SK-N-SH (cell line): ENCODE data around the gene ADAMTS15. TPM values are rescaled to one million over a fixed set of nuclear protein-coding genes. Genes with fewer than 3 reads are reported as not detected.

ENCODE experiments used
- CTCF ChIA-PET: fragments of 300-600, 350-600 bp; formaldehyde crosslinking; extraction: SDS; loops from one replicate; lab custom pipeline; 2021; lab: Yijun Ruan, JAX
- POLR2A ChIA-PET: fragments of 350-600 bp; sonication (Branson Sonifier 250); formaldehyde crosslinking; extraction: SDS; loops from one replicate; lab custom pipeline; 2020; ENCODE audit warnings: antibody characterized with exemption, inconsistent platforms; lab: Yijun Ruan, JAX
- DNase-seq: peaks from one replicate; pipeline ENCODE4 v3.0.0; 2012
- H2AFZ ChIP-seq: fragments of 200-600 bp; sonication (generic); 2 replicates; pipeline ENCODE4 v1.8.1; 2016; ENCODE audit warnings: antibody characterized with exemption, mild to moderate bottlenecking, low read depth
- H3F3A ChIP-seq: fragments of 200-600 bp; sonication (generic); replicated peaks from 2 replicates; pipeline ENCODE3; 2016; ENCODE audit warnings: antibody characterized with exemption, mild to moderate bottlenecking; ENCODE audit not compliant: insufficient read depth
- H3K27ac ChIP-seq, 2 experiments: fragments of 200-500 bp in 1 of 2; fragments of 200-600 bp in 1 of 2; sonication (Bioruptor generic) in 1 of 2; sonication (generic), shearing (Covaris generic) in 1 of 2; 2 replicates each; pipeline versions ENCODE4 v1.5.1 to v1.6.1; 2014 to 2016; ENCODE audit warnings: low read depth in 2 of 2, inconsistent platforms in 1 of 2, low read length in 1 of 2, mild to moderate bottlenecking in 1 of 2, mixed read lengths in 1 of 2
- H3K27me3 ChIP-seq: fragments of 200-600 bp; sonication (generic), shearing (Covaris generic); 2 replicates; pipeline ENCODE4 v1.6.1; 2016; ENCODE audit warnings: mixed run types; ENCODE audit not compliant: insufficient read depth
- H3K36me3 ChIP-seq, 2 experiments: fragments of 200-500 bp in 1 of 2; fragments of 200-600 bp in 1 of 2; sonication (Bioruptor generic) in 1 of 2; sonication (generic) in 1 of 2; replicated peaks in 1 of 2; 2 replicates each; pipeline versions ENCODE3 to v1.5.1; 2014 to 2016; ENCODE audit warnings: low read length in 1 of 2, mild to moderate bottlenecking in 1 of 2; ENCODE audit not compliant: insufficient read depth in 2 of 2, control insufficient read depth in 1 of 2
- H3K4me1 ChIP-seq, 2 experiments: fragments of 200-500 bp in 1 of 2; fragments of 200-600 bp in 1 of 2; sonication (Bioruptor generic) in 1 of 2; sonication (generic), shearing (Covaris generic) in 1 of 2; 2 replicates each; pipeline versions ENCODE4 v1.5.1 to v1.6.1; 2014 to 2016; ENCODE audit warnings: low read depth in 1 of 2, low read length in 1 of 2, mixed run types in 1 of 2; ENCODE audit not compliant: insufficient read depth in 2 of 2, control insufficient read depth in 1 of 2
- H3K4me2 ChIP-seq: fragments of 200-600 bp; sonication (generic), shearing (Covaris generic); 2 replicates; pipeline ENCODE4 v1.6.1; 2017; ENCODE audit warnings: mixed run types
- H3K4me3 ChIP-seq, 2 experiments: fragments of 200-500 bp in 1 of 2; fragments of 200-600 bp in 1 of 2; sonication (Bioruptor generic) in 1 of 2; sonication (generic), shearing (Covaris generic) in 1 of 2; 2 replicates each; pipeline versions ENCODE4 v1.5.1 to v1.8.1; 2014 to 2016; ENCODE audit warnings: low read depth in 2 of 2, inconsistent platforms in 1 of 2, low read length in 1 of 2, mild to moderate bottlenecking in 1 of 2, mixed read lengths in 1 of 2, moderate library complexity in 1 of 2
- H3K79me2 ChIP-seq: fragments of 200-600 bp; sonication (generic); 2 replicates; pipeline ENCODE4 v1.8.1; 2017; ENCODE audit warnings: mild to moderate bottlenecking; ENCODE audit not compliant: insufficient read depth
- H3K9ac ChIP-seq: fragments of 200-600 bp; sonication (generic); 2 replicates; pipeline ENCODE4 v1.6.1; 2017; ENCODE audit warnings: mixed run types
- H3K9me2 ChIP-seq: fragments of 200-600 bp; sonication (generic); 2 replicates; pipeline ENCODE4 v1.6.1; 2017; ENCODE audit warnings: mixed run types
- H3K9me3 ChIP-seq: fragments of 200-600 bp; sonication (generic); 2 replicates; pipeline ENCODE4 v1.6.1; 2017; ENCODE audit warnings: mixed run types, mild to moderate bottlenecking, moderate library complexity
- H4K20me1 ChIP-seq: fragments of 200-600 bp; sonication (generic); 2 replicates; pipeline ENCODE4 v1.6.1; 2017; ENCODE audit warnings: mild to moderate bottlenecking, mixed run types; ENCODE audit not compliant: insufficient read depth
- CHD2 ChIP-seq: fragments of 150-350 bp; IDR thresholded peaks from 2 replicates; pipeline ENCODE4 v1.6.1; 2018; ENCODE audit warnings: low read length; ENCODE audit not compliant: partially characterized antibody
- FOSL2 ChIP-seq: IDR thresholded peaks from 2 replicates; pipeline ENCODE4 v1.4.0; 2012; ENCODE audit warnings: low read depth, mild to moderate bottlenecking, moderate library complexity, borderline replicate concordance
- FOXJ3 ChIP-seq: sonication (generic); formaldehyde crosslinking; IDR thresholded peaks from 2 replicates; pipeline ENCODE4 v1.5.1; 2020; ENCODE audit warnings: mild to moderate bottlenecking, missing genetic modification reagents
- FOXM1 ChIP-seq: IDR thresholded peaks from 2 replicates; pipeline ENCODE4 v1.4.0; 2012; ENCODE audit warnings: low read depth, mild to moderate bottlenecking
- JUND ChIP-seq: IDR thresholded peaks from 2 replicates; pipeline ENCODE4 v1.4.0; 2012
- MXI1 ChIP-seq: IDR thresholded peaks from 2 replicates; pipeline ENCODE4 v1.6.1; 2012; ENCODE audit warnings: mild to moderate bottlenecking, low read depth, low read length, improper control_type of control experiment
- NFIC ChIP-seq: IDR thresholded peaks from 2 replicates; pipeline ENCODE4 v1.4.0; 2012; ENCODE audit warnings: borderline replicate concordance
- NRF1 ChIP-seq: IDR thresholded peaks from 2 replicates; pipeline ENCODE4 v1.6.1; 2012; ENCODE audit warnings: low read depth, mild to moderate bottlenecking, low read length
- RAD21 ChIP-seq: IDR thresholded peaks from 2 replicates; pipeline ENCODE4 v1.6.1; 2012; ENCODE audit warnings: mild to moderate bottlenecking, low read length
- RCOR1 ChIP-seq: fragments of 150-350 bp; IDR thresholded peaks from 2 replicates; pipeline ENCODE4 v1.6.1; 2017; ENCODE audit warnings: antibody characterized with exemption, low read length
- RXRA ChIP-seq: IDR thresholded peaks from 2 replicates; pipeline ENCODE4 v1.4.0; 2012; ENCODE audit warnings: low read depth, mild to moderate bottlenecking, borderline replicate concordance
- SIN3A ChIP-seq: IDR thresholded peaks from 2 replicates; pipeline ENCODE4 v1.6.1; 2012; ENCODE audit warnings: low read depth, mild to moderate bottlenecking, low read length, moderate library complexity, borderline replicate concordance
- TAF1 ChIP-seq: IDR thresholded peaks from 2 replicates; pipeline ENCODE4 v1.6.1; 2012; ENCODE audit warnings: low read depth, mild to moderate bottlenecking, low read length, moderate library complexity, borderline replicate concordance
- TCF12 ChIP-seq: IDR thresholded peaks from 2 replicates; pipeline ENCODE4 v1.4.0; 2012
- WGBS: methylation state at CpG from one replicate; pipeline ENCODE4 v1.1.6; 2017; ENCODE audit warnings: low lambda C conversion rate; 5-methylcytosine and 5-hydroxymethylcytosine counted together
- polyA plus RNA-seq, 3 experiments: library from polyadenylated mRNA; depleted of rRNA; stranded (reverse); fragments of >200 nt; gene quantifications; 2 replicates each; pipeline ENCODE4 v1.2.3, GENCODE V29; 2012
- TF ChIP-seq, protein P1 (sequence below): IDR thresholded peaks from 2 replicates; pipeline ENCODE4; 2012
- TF ChIP-seq, protein P2 (sequence below): IDR thresholded peaks from 2 replicates; pipeline ENCODE4 v1.6.1; 2012; ENCODE audit warnings: mild to moderate bottlenecking, low read depth, low read length, moderate library complexity
- TF ChIP-seq, protein P3 (sequence below): IDR thresholded peaks from 2 replicates; pipeline ENCODE4 v1.4.0; 2012; ENCODE audit warnings: low read depth

ADAMTS15 gene
- polyA plus RNA-seq, 1 of the 3 experiments (the other 2 are of a cell fraction): 1.1 TPM

DNA sequence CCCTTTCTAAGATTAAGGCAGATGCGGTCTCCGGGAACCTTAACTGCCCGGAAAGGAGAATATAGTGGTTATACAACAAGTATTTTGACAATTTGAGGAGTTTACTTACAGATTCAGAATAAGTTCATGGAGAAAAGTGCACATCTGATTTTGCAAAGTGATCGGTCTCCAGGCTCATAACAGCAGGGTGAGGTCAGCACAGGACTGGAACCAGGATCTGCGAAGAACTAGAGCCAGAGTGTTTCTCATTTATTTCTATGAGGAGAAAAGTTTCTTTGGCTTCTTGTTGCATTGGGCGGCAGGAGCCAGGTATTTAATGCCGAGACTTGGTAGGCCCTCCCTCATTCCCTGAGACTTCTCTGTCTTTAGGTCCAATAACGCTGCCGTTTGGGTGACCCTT lies 3.7 kb downstream of the ADAMTS15 start:
- no peak for DNase-seq

DNA sequence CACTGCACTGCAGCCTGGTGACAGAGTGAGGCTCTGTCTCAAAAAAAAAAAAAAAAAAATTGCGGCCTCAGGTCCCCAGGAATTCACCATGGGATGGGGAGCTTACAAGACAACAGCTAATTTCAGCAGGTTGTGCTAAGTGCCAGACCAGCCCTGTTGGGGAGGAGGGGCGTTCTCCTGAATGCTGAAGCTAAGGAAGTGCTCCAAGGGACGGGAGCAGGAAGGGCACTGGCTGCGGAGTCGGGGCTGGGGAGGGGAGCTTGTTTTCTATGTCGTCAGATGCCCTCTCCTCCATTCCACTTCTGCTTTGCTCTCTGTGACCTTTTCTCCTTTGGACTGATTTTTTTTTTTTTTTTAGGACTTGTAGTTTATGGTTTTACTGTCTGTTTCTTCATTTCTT lies 4.5 kb downstream of the ADAMTS15 start:
- Histone ChIP-seq H3K36me3 (no peaks in the 10 kb centered on the region), H3K4me1 (peaks cover 8 to 9% of the 10 kb centered on the region in 2 experiments; a peak in 2 of 4 replicates), H2AFZ (no peak overlapping the region), H3K9me3 (no peaks in the 10 kb centered on the region), H3K79me2 (no peaks in the 10 kb centered on the region; the same call in 1 of the 2 replicates), H4K20me1 (no peaks in the 10 kb centered on the region), H3K27ac (no peak overlapping the region), H3K4me3 (no peak overlapping the region), H3K9ac (no peak overlapping the region), H3K9me2 (no peaks in the 10 kb centered on the region), H3F3A (peaks cover 3% of the 10 kb centered on the region), H3K27me3 (no peaks in the 10 kb centered on the region), H3K4me2 (no peak overlapping the region)
- 94% methylated on average over 6 of the region's 6 CpGs for WGBS
- TF ChIP-seq NRF1: no peak
- TF ChIP-seq NFIC: no peak
- no peak for TF ChIP-seq JUND
- no peak for TF ChIP-seq RAD21
- no peak for TF ChIP-seq CHD2
- no peak for TF ChIP-seq TCF12
- TF ChIP-seq, protein P1, sequence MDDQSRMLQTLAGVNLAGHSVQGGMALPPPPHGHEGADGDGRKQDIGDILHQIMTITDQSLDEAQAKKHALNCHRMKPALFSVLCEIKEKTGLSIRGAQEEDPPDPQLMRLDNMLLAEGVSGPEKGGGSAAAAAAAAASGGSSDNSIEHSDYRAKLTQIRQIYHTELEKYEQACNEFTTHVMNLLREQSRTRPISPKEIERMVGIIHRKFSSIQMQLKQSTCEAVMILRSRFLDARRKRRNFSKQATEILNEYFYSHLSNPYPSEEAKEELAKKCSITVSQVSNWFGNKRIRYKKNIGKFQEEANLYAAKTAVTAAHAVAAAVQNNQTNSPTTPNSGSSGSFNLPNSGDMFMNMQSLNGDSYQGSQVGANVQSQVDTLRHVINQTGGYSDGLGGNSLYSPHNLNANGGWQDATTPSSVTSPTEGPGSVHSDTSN: no peak
- TF ChIP-seq, protein P2, sequence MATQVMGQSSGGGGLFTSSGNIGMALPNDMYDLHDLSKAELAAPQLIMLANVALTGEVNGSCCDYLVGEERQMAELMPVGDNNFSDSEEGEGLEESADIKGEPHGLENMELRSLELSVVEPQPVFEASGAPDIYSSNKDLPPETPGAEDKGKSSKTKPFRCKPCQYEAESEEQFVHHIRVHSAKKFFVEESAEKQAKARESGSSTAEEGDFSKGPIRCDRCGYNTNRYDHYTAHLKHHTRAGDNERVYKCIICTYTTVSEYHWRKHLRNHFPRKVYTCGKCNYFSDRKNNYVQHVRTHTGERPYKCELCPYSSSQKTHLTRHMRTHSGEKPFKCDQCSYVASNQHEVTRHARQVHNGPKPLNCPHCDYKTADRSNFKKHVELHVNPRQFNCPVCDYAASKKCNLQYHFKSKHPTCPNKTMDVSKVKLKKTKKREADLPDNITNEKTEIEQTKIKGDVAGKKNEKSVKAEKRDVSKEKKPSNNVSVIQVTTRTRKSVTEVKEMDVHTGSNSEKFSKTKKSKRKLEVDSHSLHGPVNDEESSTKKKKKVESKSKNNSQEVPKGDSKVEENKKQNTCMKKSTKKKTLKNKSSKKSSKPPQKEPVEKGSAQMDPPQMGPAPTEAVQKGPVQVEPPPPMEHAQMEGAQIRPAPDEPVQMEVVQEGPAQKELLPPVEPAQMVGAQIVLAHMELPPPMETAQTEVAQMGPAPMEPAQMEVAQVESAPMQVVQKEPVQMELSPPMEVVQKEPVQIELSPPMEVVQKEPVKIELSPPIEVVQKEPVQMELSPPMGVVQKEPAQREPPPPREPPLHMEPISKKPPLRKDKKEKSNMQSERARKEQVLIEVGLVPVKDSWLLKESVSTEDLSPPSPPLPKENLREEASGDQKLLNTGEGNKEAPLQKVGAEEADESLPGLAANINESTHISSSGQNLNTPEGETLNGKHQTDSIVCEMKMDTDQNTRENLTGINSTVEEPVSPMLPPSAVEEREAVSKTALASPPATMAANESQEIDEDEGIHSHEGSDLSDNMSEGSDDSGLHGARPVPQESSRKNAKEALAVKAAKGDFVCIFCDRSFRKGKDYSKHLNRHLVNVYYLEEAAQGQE: no peak
- TF ChIP-seq FOXJ3 (CRISPR knock-in tag): no peak
- TF ChIP-seq, protein P3, sequence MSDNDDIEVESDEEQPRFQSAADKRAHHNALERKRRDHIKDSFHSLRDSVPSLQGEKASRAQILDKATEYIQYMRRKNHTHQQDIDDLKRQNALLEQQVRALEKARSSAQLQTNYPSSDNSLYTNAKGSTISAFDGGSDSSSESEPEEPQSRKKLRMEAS: no peak
- TF ChIP-seq FOXM1: no peak
- ChIA-PET CTCF (interaction anchor here (1.0 to 2.5 kb wide), 2 partner anchors 18 to 409 kb away, joined by 3 to 12 read pairs; no protein-coding TSS in a partner anchor), POLR2A (no interaction called here)
- DNase-seq: no peak

More for the DNA sequence above, 3.7 kb downstream of the ADAMTS15 start:
- Histone ChIP-seq H3K9me3 (no peaks in the 10 kb centered on the region), H3F3A (peaks cover 3% of the 10 kb centered on the region), H3K36me3 (no peaks in the 10 kb centered on the region), H3K4me3 (no peak overlapping the region), H3K27ac (no peak overlapping the region), H3K4me1 (peaks cover 8 to 9% of the 10 kb centered on the region in 2 experiments; a peak in 2 of 4 replicates), H4K20me1 (no peaks in the 10 kb centered on the region), H3K9ac (no peak overlapping the region), H3K9me2 (no peaks in the 10 kb centered on the region), H3K27me3 (no peaks in the 10 kb centered on the region), H3K79me2 (no peaks in the 10 kb centered on the region; the same call in 1 of the 2 replicates), H3K4me2 (no peak overlapping the region), H2AFZ (no peak overlapping the region)
- POLR2A ChIA-PET: no interaction called here
- TF ChIP-seq TAF1 (no peak), FOSL2 (no peak), RCOR1 (no peak), MXI1 (no peak), SIN3A (no peak), TCF12 (no peak), RXRA (no peak)
- TF ChIP-seq, protein P3: no peak
- WGBS: 90% methylated on average over 9 of the region's 9 CpGs
- CTCF ChIA-PET: interaction anchor here (1.2 to 3.0 kb wide), 3 partner anchors 17 to 464 kb away, joined by 3 to 20 read pairs (median 7); partner anchors contain the start of gene SNX19
